Measurements from ENCODE around the gene PTPN9. TPM values are rescaled to one million over a fixed set of nuclear protein-coding genes. Genes with fewer than 3 reads are reported as not detected.

The PTPN9 gene
- total and polyA plus RNA-seq, 2 of the 13 experiments (the other 11 are each of a cell fraction or from before 2014, with no cell fraction given), result 16.6 to 19.9 TPM

- TF ChIP-seq RORA (CRISPR knock-in tag; IDR thresholded peaks at IDR 0.05), result no peak
- TF ChIP-seq SMC3 (IDR thresholded peaks at IDR 0.05; ENCODE audit: low read length), result peak; percentile 50; the same call in 1 of the 2 replicates
- TF ChIP-seq WIZ (CRISPR knock-in tag; IDR thresholded peaks at IDR 0.05), result no peak
- TF ChIP-seq, protein P1, sequence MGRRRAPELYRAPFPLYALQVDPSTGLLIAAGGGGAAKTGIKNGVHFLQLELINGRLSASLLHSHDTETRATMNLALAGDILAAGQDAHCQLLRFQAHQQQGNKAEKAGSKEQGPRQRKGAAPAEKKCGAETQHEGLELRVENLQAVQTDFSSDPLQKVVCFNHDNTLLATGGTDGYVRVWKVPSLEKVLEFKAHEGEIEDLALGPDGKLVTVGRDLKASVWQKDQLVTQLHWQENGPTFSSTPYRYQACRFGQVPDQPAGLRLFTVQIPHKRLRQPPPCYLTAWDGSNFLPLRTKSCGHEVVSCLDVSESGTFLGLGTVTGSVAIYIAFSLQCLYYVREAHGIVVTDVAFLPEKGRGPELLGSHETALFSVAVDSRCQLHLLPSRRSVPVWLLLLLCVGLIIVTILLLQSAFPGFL (CRISPR knock-in tag; IDR thresholded peaks at IDR 0.05), result no peak
- TF ChIP-seq, protein P2, sequence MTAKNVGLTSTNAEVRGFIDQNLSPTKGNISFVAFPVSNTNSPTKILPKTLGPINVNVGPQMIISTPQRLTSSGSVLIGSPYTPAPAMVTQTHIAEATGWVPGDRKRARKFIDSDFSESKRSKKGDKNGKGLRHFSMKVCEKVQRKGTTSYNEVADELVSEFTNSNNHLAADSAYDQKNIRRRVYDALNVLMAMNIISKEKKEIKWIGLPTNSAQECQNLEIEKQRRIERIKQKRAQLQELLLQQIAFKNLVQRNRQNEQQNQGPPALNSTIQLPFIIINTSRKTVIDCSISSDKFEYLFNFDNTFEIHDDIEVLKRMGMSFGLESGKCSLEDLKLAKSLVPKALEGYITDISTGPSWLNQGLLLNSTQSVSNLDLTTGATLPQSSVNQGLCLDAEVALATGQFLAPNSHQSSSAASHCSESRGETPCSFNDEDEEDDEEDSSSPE (CRISPR knock-in tag; IDR thresholded peaks at IDR 0.05), result no peak
- no peak for TF ChIP-seq SP140L (CRISPR knock-in tag; IDR thresholded peaks at IDR 0.05; ENCODE audit: borderline replicate concordance)
Observed at GRCh38 chr15:75532413-75533250, 46.5 kb downstream of the PTPN9 start (continued).

GRCh38 chr15:75531041-75531450 lies 48.1 kb downstream of the PTPN9 start:
- H3K4me2 ChIP-seq (ENCODE audit: low read depth, low read length), result no peak overlapping the region
- H4K20me1 ChIP-seq (ENCODE audit: insufficient read depth, low read length), result peaks cover 4% of the 10 kb centered on the region; the same call in 1 of the 2 replicates
- ChIA-PET CTCF (ENCODE audit: low intra/inter-chr PET ratio, low total read pairs) (no interaction called here), POLR2A (no interaction called here)
- H3K9me3 ChIP-seq (ENCODE audit: low read length), result no peaks in the 10 kb centered on the region
- H3K27me3 ChIP-seq (ENCODE audit: control insufficient read depth in 1 of 2, insufficient read depth in 2 of 2, low read length in 2 of 2), result no peaks in the 10 kb centered on the region
- no peak overlapping the region for H3K9ac ChIP-seq (ENCODE audit: insufficient read depth, low read depth, low read length)
- 84% methylated on average over 3 of the region's 3 CpGs for WGBS (ENCODE audit: low lambda C conversion rate)
- H2AFZ ChIP-seq (ENCODE audit: low read length), result no peak overlapping the region
- peaks cover 3 to 10% of the 10 kb centered on the region in 2 experiments; a peak in 4 of 5 replicates for H3K36me3 ChIP-seq (replicated peaks in 1 of 2; ENCODE audit: control insufficient read depth in 1 of 2, insufficient read depth in 2 of 2, low read length in 2 of 2)
- no peak for DNase-seq (ENCODE audit: low spot score)
- no TSS peak for BruUV-seq (replicated peaks)
- TF ChIP-seq ZNF230 (CRISPR knock-in tag; IDR thresholded peaks at IDR 0.05), result no peak
- no peak for TF ChIP-seq ETS1 (CRISPR knock-in tag; IDR thresholded peaks at IDR 0.05)
- TF ChIP-seq, protein P3, sequence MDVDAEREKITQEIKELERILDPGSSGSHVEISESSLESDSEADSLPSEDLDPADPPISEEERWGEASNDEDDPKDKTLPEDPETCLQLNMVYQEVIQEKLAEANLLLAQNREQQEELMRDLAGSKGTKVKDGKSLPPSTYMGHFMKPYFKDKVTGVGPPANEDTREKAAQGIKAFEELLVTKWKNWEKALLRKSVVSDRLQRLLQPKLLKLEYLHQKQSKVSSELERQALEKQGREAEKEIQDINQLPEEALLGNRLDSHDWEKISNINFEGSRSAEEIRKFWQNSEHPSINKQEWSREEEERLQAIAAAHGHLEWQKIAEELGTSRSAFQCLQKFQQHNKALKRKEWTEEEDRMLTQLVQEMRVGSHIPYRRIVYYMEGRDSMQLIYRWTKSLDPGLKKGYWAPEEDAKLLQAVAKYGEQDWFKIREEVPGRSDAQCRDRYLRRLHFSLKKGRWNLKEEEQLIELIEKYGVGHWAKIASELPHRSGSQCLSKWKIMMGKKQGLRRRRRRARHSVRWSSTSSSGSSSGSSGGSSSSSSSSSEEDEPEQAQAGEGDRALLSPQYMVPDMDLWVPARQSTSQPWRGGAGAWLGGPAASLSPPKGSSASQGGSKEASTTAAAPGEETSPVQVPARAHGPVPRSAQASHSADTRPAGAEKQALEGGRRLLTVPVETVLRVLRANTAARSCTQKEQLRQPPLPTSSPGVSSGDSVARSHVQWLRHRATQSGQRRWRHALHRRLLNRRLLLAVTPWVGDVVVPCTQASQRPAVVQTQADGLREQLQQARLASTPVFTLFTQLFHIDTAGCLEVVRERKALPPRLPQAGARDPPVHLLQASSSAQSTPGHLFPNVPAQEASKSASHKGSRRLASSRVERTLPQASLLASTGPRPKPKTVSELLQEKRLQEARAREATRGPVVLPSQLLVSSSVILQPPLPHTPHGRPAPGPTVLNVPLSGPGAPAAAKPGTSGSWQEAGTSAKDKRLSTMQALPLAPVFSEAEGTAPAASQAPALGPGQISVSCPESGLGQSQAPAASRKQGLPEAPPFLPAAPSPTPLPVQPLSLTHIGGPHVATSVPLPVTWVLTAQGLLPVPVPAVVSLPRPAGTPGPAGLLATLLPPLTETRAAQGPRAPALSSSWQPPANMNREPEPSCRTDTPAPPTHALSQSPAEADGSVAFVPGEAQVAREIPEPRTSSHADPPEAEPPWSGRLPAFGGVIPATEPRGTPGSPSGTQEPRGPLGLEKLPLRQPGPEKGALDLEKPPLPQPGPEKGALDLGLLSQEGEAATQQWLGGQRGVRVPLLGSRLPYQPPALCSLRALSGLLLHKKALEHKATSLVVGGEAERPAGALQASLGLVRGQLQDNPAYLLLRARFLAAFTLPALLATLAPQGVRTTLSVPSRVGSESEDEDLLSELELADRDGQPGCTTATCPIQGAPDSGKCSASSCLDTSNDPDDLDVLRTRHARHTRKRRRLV (CRISPR knock-in tag; IDR thresholded peaks at IDR 0.05), result no peak
- intact Hi-C loops (cut with micrococcal nuclease; ENCODE audit: unreplicated experiment), result no loop called here
- peaks cover 15% of the 10 kb centered on the region for H3K4me1 ChIP-seq (ENCODE audit: insufficient read depth, low read length)
- no peak overlapping the region for H3K4me3 ChIP-seq (replicated peaks in 1 of 3; ENCODE audit: insufficient read depth in 1 of 3, low read depth in 2 of 3, low read length in 3 of 3)
- peaks cover 10% of the 10 kb centered on the region for H3K79me2 ChIP-seq (ENCODE audit: insufficient read depth, low read length)
- no peak for FAIRE-seq
- in situ Hi-C loops (cut with HindIII; ENCODE audit: extremely low pct_ligation_motif_present, low pct_unique_long_range_greater_than_20kb), result no loop called here
- peak overlapping the region; percentile 2 for H3K27ac ChIP-seq (ENCODE audit: extremely low read length, insufficient read depth, low read length)
- ATAC-seq, result no peak

Data from HepG2 (cell line).